ENCODE data around the gene SLC37A3. TPM values are rescaled to one million over a fixed set of nuclear protein-coding genes. Genes with fewer than 3 reads are reported as not detected.

Gene SLC37A3
- total RNA-seq, 1 experiment from 2014 or later = 52.7 TPM

GRCh38 chr7:140421521-140421920 is 23.2 kb upstream of the SLC37A3 start:
- Histone ChIP-seq H2BK12ac (ENCODE audit: insufficient read length, low read depth, low read length) (no peak overlapping the region), H4K5ac (ENCODE audit: insufficient read length, low read depth, low read length) (no peak overlapping the region), H2BK120ac (ENCODE audit: low read depth, low read length, poor library complexity, severe bottlenecking) (no peak overlapping the region), H4K8ac (replicated peaks; ENCODE audit: insufficient read length, low read depth, low read length) (no peak overlapping the region), H2AK5ac (ENCODE audit: insufficient read length, low read length) (no peak overlapping the region), H3K4me1 (ENCODE audit: insufficient read depth, low read length) (no peaks in the 10 kb centered on the region), H3K27me3 (ENCODE audit: insufficient read depth, low read length) (no peaks in the 10 kb centered on the region), H2BK15ac (ENCODE audit: low read depth, low read length) (no peak overlapping the region), H4K91ac (ENCODE audit: insufficient read length, low read depth, low read length) (no peak overlapping the region), H2BK5ac (ENCODE audit: insufficient read length, low read length) (no peak overlapping the region), H3K56ac (ENCODE audit: insufficient read length, low read depth, low read length) (no peak overlapping the region), H3K9me3 (ENCODE audit: control insufficient read depth, low read depth, low read length) (no peaks in the 10 kb centered on the region), H3K23me2 (ENCODE audit: insufficient read length, low read depth, low read length, poor library complexity, severe bottlenecking) (no peaks in the 10 kb centered on the region), H2AFZ (ENCODE audit: low read length) (no peak overlapping the region), H3K9ac (ENCODE audit: extremely low read depth, insufficient read length, low read length) (no peak overlapping the region), H3K4ac (ENCODE audit: low read depth, low read length) (no peak overlapping the region), H3K27ac (ENCODE audit: insufficient read length, low read depth, low read length) (no peak overlapping the region), H3T11ph (ENCODE audit: low read length) (no peak overlapping the region), H3K79me1 (ENCODE audit: insufficient read depth, low read depth, low read length, poor library complexity, severe bottlenecking) (no peaks in the 10 kb centered on the region), H3K14ac (ENCODE audit: insufficient read depth, low read length) (no peak overlapping the region), H3K4me2 (ENCODE audit: insufficient read depth, insufficient read length, low read length) (no peak overlapping the region), H4K20me1 (ENCODE audit: control insufficient read depth, insufficient read depth, insufficient read length) (no peaks in the 10 kb centered on the region), H2BK20ac (ENCODE audit: low read depth, low read length, poor library complexity, severe bottlenecking) (no peak overlapping the region), H3K23ac (ENCODE audit: insufficient read length, low read depth, low read length) (no peak overlapping the region), H3K79me2 (ENCODE audit: insufficient read depth, low read length) (no peaks in the 10 kb centered on the region), H3K18ac (ENCODE audit: insufficient read length, low read depth, low read length) (no peak overlapping the region)
- Mint-ChIP-seq H3K4me3 (no peak overlapping the region), H3K9me3 (no peaks in the 10 kb centered on the region), H3K27ac (no peak overlapping the region), H3K4me1 (no peaks in the 10 kb centered on the region), H3K27me3 (ENCODE audit: low read depth) (no peaks in the 10 kb centered on the region), H3K36me3 (ENCODE audit: insufficient read depth in 1 of 3, low read depth in 3 of 3) (peaks cover 0 to 12% (median 6%) of the 10 kb centered on the region in 3 experiments; a peak in 3 of 7 replicates)
- WGBS (ENCODE audit: extremely low coverage, insufficient read length, low lambda C conversion rate) = no CpG with 5 or more reads among the region's 2 CpGs
- TF ChIP-seq CTCF (conservative IDR thresholded peaks at IDR 0.05) = no peak
- DNase-seq = no peak

All from H9 (cell line).